ENCODE data around the gene USP13. TPM values are rescaled to one million over a fixed set of nuclear protein-coding genes. Genes with fewer than 3 reads are reported as not detected.

Gene USP13
- total and polyA plus RNA-seq, 2 of the 13 experiments (the other 11 are each of a cell fraction or from before 2014, with no cell fraction given) = 15.9 to 36.7 TPM

DNA sequence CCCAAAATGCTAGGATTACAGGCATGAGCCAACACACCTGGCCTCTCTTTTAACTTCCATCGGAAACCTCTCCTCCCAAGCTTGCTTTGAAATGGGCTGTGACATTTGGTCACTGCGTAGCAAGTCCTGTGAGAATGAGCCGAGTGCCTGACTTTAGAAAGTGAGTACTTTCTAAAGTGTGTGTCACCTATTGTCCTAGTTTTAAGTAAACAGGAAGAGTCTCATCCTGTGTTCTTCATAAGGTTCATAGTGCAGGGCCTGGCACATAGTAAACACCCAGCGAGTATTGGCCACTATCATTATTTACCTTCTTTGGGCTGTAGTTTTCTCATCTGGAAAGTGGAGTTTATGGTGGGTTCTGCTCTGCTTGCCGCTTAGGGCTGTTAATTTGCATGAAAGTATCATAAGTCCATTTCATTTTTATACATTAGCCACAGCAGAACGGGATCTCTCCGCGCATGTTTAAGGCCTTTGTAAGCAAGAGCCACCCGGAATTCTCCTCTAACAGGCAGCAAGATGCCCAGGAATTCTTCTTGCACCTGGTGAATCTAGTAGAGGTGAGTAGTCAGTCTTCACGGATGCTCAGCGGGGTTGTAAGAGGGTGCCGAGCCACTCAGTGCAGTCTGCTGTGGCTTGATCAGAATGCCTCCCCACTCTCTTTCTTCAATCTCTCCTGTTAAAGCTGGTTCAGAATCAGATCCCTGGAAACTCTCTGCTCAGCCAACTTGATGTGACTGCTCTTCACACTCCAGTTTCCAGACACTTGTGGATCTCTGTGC is 87.2 kb downstream of the USP13 start (continued):
- TF ChIP-seq ZNF318 (CRISPR knock-in tag; IDR thresholded peaks at IDR 0.05) (no peak), TCF7 (IDR thresholded peaks at IDR 0.05; ENCODE audit: low read depth) (peak; percentile 56), NR1H2 (CRISPR knock-in tag; IDR thresholded peaks at IDR 0.05; ENCODE audit: borderline replicate concordance, low read depth) (no peak), SRSF1 (optimal IDR thresholded peaks at IDR 0.05; ENCODE audit: low read depth, low read length) (no peak), PTBP1 (IDR thresholded peaks at IDR 0.05; ENCODE audit: low read depth, low read length, poor library complexity, severe bottlenecking) (no peak), RORA (CRISPR knock-in tag; IDR thresholded peaks at IDR 0.05) (no peak), HOXA5 (CRISPR knock-in tag; IDR thresholded peaks at IDR 0.05) (peak; percentile 86), ZBTB1 (CRISPR knock-in tag; IDR thresholded peaks at IDR 0.05; ENCODE audit: borderline replicate concordance) (no peak), IKZF1 (IDR thresholded peaks at IDR 0.05) (no peak), ZNF530 (CRISPR knock-in tag; IDR thresholded peaks at IDR 0.05; ENCODE audit: low read depth) (no peak)
- TF ChIP-seq, protein P1, sequence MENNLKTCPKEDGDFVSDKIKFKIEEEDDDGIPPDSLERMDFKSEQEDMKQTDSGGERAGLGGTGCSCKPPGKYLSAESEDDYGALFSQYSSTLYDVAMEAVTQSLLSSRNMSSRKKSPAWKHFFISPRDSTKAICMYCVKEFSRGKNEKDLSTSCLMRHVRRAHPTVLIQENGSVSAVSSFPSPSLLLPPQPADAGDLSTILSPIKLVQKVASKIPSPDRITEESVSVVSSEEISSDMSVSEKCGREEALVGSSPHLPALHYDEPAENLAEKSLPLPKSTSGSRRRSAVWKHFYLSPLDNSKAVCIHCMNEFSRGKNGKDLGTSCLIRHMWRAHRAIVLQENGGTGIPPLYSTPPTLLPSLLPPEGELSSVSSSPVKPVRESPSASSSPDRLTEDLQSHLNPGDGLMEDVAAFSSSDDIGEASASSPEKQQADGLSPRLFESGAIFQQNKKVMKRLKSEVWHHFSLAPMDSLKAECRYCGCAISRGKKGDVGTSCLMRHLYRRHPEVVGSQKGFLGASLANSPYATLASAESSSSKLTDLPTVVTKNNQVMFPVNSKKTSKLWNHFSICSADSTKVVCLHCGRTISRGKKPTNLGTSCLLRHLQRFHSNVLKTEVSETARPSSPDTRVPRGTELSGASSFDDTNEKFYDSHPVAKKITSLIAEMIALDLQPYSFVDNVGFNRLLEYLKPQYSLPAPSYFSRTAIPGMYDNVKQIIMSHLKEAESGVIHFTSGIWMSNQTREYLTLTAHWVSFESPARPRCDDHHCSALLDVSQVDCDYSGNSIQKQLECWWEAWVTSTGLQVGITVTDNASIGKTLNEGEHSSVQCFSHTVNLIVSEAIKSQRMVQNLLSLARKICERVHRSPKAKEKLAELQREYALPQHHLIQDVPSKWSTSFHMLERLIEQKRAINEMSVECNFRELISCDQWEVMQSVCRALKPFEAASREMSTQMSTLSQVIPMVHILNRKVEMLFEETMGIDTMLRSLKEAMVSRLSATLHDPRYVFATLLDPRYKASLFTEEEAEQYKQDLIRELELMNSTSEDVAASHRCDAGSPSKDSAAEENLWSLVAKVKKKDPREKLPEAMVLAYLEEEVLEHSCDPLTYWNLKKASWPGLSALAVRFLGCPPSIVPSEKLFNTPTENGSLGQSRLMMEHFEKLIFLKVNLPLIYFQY (CRISPR knock-in tag; IDR thresholded peaks at IDR 0.05; ENCODE audit: borderline replicate concordance) = no peak
- TF ChIP-seq, protein P2, sequence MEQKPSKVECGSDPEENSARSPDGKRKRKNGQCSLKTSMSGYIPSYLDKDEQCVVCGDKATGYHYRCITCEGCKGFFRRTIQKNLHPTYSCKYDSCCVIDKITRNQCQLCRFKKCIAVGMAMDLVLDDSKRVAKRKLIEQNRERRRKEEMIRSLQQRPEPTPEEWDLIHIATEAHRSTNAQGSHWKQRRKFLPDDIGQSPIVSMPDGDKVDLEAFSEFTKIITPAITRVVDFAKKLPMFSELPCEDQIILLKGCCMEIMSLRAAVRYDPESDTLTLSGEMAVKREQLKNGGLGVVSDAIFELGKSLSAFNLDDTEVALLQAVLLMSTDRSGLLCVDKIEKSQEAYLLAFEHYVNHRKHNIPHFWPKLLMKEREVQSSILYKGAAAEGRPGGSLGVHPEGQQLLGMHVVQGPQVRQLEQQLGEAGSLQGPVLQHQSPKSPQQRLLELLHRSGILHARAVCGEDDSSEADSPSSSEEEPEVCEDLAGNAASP (CRISPR knock-in tag; IDR thresholded peaks at IDR 0.05; ENCODE audit: borderline replicate concordance) = peak; percentile 44; the same call in 1 of the 2 replicates
- TF ChIP-seq, protein P3, sequence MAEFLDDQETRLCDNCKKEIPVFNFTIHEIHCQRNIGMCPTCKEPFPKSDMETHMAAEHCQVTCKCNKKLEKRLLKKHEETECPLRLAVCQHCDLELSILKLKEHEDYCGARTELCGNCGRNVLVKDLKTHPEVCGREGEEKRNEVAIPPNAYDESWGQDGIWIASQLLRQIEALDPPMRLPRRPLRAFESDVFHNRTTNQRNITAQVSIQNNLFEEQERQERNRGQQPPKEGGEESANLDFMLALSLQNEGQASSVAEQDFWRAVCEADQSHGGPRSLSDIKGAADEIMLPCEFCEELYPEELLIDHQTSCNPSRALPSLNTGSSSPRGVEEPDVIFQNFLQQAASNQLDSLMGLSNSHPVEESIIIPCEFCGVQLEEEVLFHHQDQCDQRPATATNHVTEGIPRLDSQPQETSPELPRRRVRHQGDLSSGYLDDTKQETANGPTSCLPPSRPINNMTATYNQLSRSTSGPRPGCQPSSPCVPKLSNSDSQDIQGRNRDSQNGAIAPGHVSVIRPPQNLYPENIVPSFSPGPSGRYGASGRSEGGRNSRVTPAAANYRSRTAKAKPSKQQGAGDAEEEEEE (CRISPR knock-in tag; IDR thresholded peaks at IDR 0.05; ENCODE audit: borderline replicate concordance) = no peak

Data from HepG2 (cell line).